Measurements from ENCODE around the gene STIM2. TPM values are rescaled to one million over a fixed set of nuclear protein-coding genes. Genes with fewer than 3 reads are reported as not detected.

The STIM2 gene
- total RNA-seq, 1 donor from 2014 or later = 25.8 TPM

DNA sequence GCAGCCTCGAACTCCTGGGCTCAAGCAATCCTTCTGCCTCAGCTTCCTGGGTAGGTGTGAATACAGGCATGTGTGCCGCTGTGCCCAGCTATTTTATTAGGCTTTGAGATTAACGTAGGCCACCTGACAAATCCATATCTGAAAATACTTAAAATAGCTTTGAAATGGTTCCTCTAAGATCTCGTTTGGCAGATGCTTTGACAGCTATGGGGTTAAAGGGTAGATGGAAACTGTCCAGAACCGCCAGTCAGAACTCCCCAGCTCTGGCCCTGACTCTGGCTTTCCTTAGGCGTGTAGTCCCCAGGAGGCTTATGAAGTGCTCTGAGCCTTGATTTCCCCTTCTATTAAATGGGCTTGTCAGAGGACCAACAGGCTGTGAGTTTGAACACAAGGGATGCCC, 32.8 kb upstream of the STIM2 start:
- H3K9ac ChIP-seq = no peak overlapping the region
- no peaks in the 10 kb centered on the region for H4K20me1 ChIP-seq (ENCODE audit: low read depth)
- Mint-ChIP-seq H3K27ac (no peak overlapping the region), H3K4me1 (peaks cover 6% of the 10 kb centered on the region), H3K4me3 (no peak overlapping the region), H3K9me3 (peaks cover 9% of the 10 kb centered on the region), H3K36me3 (no peaks in the 10 kb centered on the region), H3K27me3 (ENCODE audit: insufficient read depth, low read depth) (no peaks in the 10 kb centered on the region)
- H3K4me2 ChIP-seq = no peak overlapping the region
- no peak overlapping the region for H3K4me3 ChIP-seq
- TF ChIP-seq EZH2phosphoT487 (IDR thresholded peaks at IDR 0.05) (no peak), EZH2 (IDR thresholded peaks at IDR 0.05) (no peak)
- TF ChIP-seq, protein P1, sequence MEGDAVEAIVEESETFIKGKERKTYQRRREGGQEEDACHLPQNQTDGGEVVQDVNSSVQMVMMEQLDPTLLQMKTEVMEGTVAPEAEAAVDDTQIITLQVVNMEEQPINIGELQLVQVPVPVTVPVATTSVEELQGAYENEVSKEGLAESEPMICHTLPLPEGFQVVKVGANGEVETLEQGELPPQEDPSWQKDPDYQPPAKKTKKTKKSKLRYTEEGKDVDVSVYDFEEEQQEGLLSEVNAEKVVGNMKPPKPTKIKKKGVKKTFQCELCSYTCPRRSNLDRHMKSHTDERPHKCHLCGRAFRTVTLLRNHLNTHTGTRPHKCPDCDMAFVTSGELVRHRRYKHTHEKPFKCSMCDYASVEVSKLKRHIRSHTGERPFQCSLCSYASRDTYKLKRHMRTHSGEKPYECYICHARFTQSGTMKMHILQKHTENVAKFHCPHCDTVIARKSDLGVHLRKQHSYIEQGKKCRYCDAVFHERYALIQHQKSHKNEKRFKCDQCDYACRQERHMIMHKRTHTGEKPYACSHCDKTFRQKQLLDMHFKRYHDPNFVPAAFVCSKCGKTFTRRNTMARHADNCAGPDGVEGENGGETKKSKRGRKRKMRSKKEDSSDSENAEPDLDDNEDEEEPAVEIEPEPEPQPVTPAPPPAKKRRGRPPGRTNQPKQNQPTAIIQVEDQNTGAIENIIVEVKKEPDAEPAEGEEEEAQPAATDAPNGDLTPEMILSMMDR (IDR thresholded peaks at IDR 0.05) = no peak
- H3K27ac ChIP-seq = no peak overlapping the region
- no peak for DNase-seq (ENCODE audit: low spot score)
- no peaks in the 10 kb centered on the region for H3K79me2 ChIP-seq (ENCODE audit: low read depth)
- H3K36me3 ChIP-seq = no peaks in the 10 kb centered on the region
- no peaks in the 10 kb centered on the region for H3K27me3 ChIP-seq
- H3K9me3 ChIP-seq (ENCODE audit: low read depth) = no peaks in the 10 kb centered on the region
- no peaks in the 10 kb centered on the region for H3F3A ChIP-seq (ENCODE audit: low read depth)
- peaks cover 10% of the 10 kb centered on the region for H3K4me1 ChIP-seq
- no peak overlapping the region for H2AFZ ChIP-seq (replicated peaks)

GRCh38 chr4:26829018-26829417, 31.6 kb upstream of the STIM2 start:
- no peaks in the 10 kb centered on the region for H3K9me3 ChIP-seq (ENCODE audit: low read depth)
- H3K4me2 ChIP-seq = no peak overlapping the region
- no peaks in the 10 kb centered on the region for H4K20me1 ChIP-seq (ENCODE audit: low read depth)
- no peaks in the 10 kb centered on the region for H3K27me3 ChIP-seq
- H3K79me2 ChIP-seq (ENCODE audit: low read depth) = no peaks in the 10 kb centered on the region
- TF ChIP-seq EZH2phosphoT487 (IDR thresholded peaks at IDR 0.05) (no peak), EZH2 (IDR thresholded peaks at IDR 0.05) (no peak)
- TF ChIP-seq, protein P1 (IDR thresholded peaks at IDR 0.05) = no peak
- no peak overlapping the region for H3K27ac ChIP-seq
- Mint-ChIP-seq H3K36me3 (no peaks in the 10 kb centered on the region), H3K9me3 (peaks cover 3% of the 10 kb centered on the region), H3K27me3 (ENCODE audit: insufficient read depth, low read depth) (peaks cover 2% of the 10 kb centered on the region), H3K27ac (no peak overlapping the region), H3K4me3 (no peak overlapping the region), H3K4me1 (peaks cover 6% of the 10 kb centered on the region)
- peaks cover 10% of the 10 kb centered on the region for H3K4me1 ChIP-seq
- H2AFZ ChIP-seq (replicated peaks) = no peak overlapping the region
- H3K9ac ChIP-seq = no peak overlapping the region
- H3F3A ChIP-seq (ENCODE audit: low read depth) = no peaks in the 10 kb centered on the region
- DNase-seq (ENCODE audit: low spot score) = no peak
- H3K36me3 ChIP-seq = no peaks in the 10 kb centered on the region
- H3K4me3 ChIP-seq = no peak overlapping the region

DNA sequence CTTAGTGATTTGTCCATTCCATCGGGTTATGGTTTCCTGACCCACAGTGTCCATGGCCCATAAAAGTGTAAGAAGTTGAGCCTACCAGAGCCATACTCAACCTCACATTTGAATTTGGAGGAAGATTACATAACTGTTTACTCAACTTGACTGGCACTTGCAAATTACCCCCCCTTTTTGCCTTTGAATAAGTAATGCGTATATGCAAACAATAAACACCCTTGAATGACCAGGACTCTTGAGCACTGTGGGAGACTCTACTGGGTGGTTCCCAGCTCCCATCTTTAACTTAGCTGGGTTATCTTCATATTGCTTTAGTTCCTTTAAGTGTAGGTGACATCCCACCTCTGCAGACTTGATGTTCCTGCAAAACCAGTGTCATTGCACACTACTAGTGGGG, 30.6 kb upstream of the STIM2 start:
- Histone ChIP-seq H3K4me1 (peaks cover 10% of the 10 kb centered on the region), H3K36me3 (no peaks in the 10 kb centered on the region), H3K79me2 (ENCODE audit: low read depth) (no peaks in the 10 kb centered on the region), H3K27ac (no peak overlapping the region), H3K4me2 (no peak overlapping the region), H4K20me1 (ENCODE audit: low read depth) (no peaks in the 10 kb centered on the region), H3K9ac (no peak overlapping the region), H2AFZ (replicated peaks) (no peak overlapping the region), H3K27me3 (no peaks in the 10 kb centered on the region), H3K4me3 (no peak overlapping the region), H3K9me3 (ENCODE audit: low read depth) (no peaks in the 10 kb centered on the region), H3F3A (ENCODE audit: low read depth) (no peaks in the 10 kb centered on the region)
- Mint-ChIP-seq H3K4me1 (peaks cover 6% of the 10 kb centered on the region), H3K27me3 (ENCODE audit: insufficient read depth, low read depth) (peaks cover 2% of the 10 kb centered on the region), H3K4me3 (no peak overlapping the region), H3K27ac (no peak overlapping the region), H3K9me3 (peaks cover 2% of the 10 kb centered on the region), H3K36me3 (no peaks in the 10 kb centered on the region)
- TF ChIP-seq EZH2phosphoT487 (IDR thresholded peaks at IDR 0.05) = no peak
- TF ChIP-seq EZH2 (IDR thresholded peaks at IDR 0.05) = no peak
- TF ChIP-seq, protein P1 (IDR thresholded peaks at IDR 0.05) = no peak
- no peak for DNase-seq (ENCODE audit: low spot score)

All from neural progenitor cell (in vitro differentiated cells).